WTC11 (cell line): Measurements from ENCODE around the gene USP17L5.
"Not testable (repeated sequence)": the region's sequence is repeated elsewhere in the genome, so short reads cannot be mapped to it uniquely, and the experiment has no call there.

Experiments
- ATF1 ChIP-seq: sonication (generic); formaldehyde crosslinking; IDR thresholded peaks from 2 replicates; pipeline ENCODE4 v1.8.1; 2023; ENCODE audit warnings: mild to moderate bottlenecking, moderate library complexity, missing genetic modification reagents
- ATF3 ChIP-seq: sonication (generic); formaldehyde crosslinking; conservative IDR thresholded peaks from 2 replicates; pipeline ENCODE4 v1.8.1; 2022; ENCODE audit warnings: mild to moderate bottlenecking, missing genetic modification reagents
- JUN ChIP-seq: sonication (generic); formaldehyde crosslinking; IDR thresholded peaks from 2 replicates; pipeline ENCODE4 v1.8.0; 2023; ENCODE audit warnings: mild to moderate bottlenecking, missing genetic modification reagents
- NR2C2 ChIP-seq: sonication (generic); formaldehyde crosslinking; IDR thresholded peaks from 2 replicates; pipeline ENCODE4 v1.8.0; 2022; ENCODE audit warnings: mild to moderate bottlenecking, missing genetic modification reagents
- RELA ChIP-seq: sonication (generic); formaldehyde crosslinking; IDR thresholded peaks from 2 replicates; pipeline ENCODE4 v1.8.1; 2022; ENCODE audit warnings: missing genetic modification reagents, mild to moderate bottlenecking, borderline replicate concordance
- SP1 ChIP-seq: sonication (generic); formaldehyde crosslinking; conservative IDR thresholded peaks from 2 replicates; pipeline ENCODE4 v1.8.1; 2022; ENCODE audit warnings: missing genetic modification reagents
- TCF7 ChIP-seq: sonication (generic); formaldehyde crosslinking; IDR thresholded peaks from 2 replicates; pipeline ENCODE4 v1.8.0; 2022; ENCODE audit warnings: mild to moderate bottlenecking, low read depth, missing genetic modification reagents, moderate library complexity
- TP53 ChIP-seq: sonication (generic); formaldehyde crosslinking; IDR thresholded peaks from 2 replicates; pipeline ENCODE4 v1.8.1; 2023; ENCODE audit warnings: mild to moderate bottlenecking, missing genetic modification reagents
- ZNF317 ChIP-seq: sonication (generic); formaldehyde crosslinking; IDR thresholded peaks from 2 replicates; pipeline ENCODE4 v1.8.1; 2023; ENCODE audit warnings: low read depth, mild to moderate bottlenecking, moderate library complexity, missing genetic modification reagents, borderline replicate concordance
- TF ChIP-seq, protein P1 (sequence below): fragments of 200-600 bp; IDR thresholded peaks from 2 replicates; pipeline ENCODE4 v1.8.0; 2022; ENCODE audit warnings: antibody characterized with exemption
- TF ChIP-seq, protein P2 (sequence below): sonication (generic); formaldehyde crosslinking; IDR thresholded peaks from 2 replicates; pipeline ENCODE4 v1.8.1; 2022; ENCODE audit warnings: missing genetic modification reagents, borderline replicate concordance
- TF ChIP-seq, protein P3 (sequence below): sonication (generic); formaldehyde crosslinking; IDR thresholded peaks from 2 replicates; pipeline ENCODE4 v1.8.1; 2023; ENCODE audit warnings: mild to moderate bottlenecking, missing genetic modification reagents, moderate library complexity

DNA sequence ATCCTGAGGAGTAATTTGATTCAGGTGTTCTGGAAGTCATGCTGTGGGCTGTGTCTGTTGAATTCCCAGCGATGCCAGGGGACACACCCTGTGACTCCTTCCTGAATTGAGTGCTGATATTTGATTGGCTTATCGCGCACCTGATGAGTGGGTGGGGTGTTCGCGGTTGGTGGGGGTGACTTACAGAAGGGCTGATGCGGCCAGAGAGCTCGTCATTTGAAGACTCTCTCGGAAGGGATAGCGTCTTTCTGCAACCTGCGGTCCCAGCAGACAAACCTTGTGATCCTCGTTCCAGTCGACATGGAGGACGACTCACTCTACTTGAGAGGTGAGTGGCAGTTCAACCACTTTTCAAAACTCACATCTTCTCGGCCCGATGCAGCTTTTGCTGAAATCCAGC is 23.6 kb downstream of the USP17L5 start, which contains the start of gene USP17L30:
- TF ChIP-seq RELA, JUN, NR2C2, SP1, ATF1, ZNF317, ATF3, TCF7, TP53 (CRISPR knock-in tag): not testable (repeated sequence)
- TF ChIP-seq, protein P1, sequence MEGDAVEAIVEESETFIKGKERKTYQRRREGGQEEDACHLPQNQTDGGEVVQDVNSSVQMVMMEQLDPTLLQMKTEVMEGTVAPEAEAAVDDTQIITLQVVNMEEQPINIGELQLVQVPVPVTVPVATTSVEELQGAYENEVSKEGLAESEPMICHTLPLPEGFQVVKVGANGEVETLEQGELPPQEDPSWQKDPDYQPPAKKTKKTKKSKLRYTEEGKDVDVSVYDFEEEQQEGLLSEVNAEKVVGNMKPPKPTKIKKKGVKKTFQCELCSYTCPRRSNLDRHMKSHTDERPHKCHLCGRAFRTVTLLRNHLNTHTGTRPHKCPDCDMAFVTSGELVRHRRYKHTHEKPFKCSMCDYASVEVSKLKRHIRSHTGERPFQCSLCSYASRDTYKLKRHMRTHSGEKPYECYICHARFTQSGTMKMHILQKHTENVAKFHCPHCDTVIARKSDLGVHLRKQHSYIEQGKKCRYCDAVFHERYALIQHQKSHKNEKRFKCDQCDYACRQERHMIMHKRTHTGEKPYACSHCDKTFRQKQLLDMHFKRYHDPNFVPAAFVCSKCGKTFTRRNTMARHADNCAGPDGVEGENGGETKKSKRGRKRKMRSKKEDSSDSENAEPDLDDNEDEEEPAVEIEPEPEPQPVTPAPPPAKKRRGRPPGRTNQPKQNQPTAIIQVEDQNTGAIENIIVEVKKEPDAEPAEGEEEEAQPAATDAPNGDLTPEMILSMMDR: not testable (repeated sequence)
- TF ChIP-seq, protein P2, sequence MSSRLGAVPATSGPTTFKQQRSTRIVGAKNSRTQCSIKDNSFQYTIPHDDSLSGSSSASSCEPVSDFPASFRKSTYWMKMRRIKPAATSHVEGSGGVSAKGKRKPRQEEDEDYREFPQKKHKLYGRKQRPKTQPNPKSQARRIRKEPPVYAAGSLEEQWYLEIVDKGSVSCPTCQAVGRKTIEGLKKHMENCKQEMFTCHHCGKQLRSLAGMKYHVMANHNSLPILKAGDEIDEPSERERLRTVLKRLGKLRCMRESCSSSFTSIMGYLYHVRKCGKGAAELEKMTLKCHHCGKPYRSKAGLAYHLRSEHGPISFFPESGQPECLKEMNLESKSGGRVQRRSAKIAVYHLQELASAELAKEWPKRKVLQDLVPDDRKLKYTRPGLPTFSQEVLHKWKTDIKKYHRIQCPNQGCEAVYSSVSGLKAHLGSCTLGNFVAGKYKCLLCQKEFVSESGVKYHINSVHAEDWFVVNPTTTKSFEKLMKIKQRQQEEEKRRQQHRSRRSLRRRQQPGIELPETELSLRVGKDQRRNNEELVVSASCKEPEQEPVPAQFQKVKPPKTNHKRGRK (CRISPR knock-in tag): not testable (repeated sequence)
- TF ChIP-seq, protein P3, sequence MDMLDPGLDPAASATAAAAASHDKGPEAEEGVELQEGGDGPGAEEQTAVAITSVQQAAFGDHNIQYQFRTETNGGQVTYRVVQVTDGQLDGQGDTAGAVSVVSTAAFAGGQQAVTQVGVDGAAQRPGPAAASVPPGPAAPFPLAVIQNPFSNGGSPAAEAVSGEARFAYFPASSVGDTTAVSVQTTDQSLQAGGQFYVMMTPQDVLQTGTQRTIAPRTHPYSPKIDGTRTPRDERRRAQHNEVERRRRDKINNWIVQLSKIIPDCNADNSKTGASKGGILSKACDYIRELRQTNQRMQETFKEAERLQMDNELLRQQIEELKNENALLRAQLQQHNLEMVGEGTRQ (CRISPR knock-in tag): not testable (repeated sequence)
